SK-N-DZ (cell line): Measurements from ENCODE around the gene PRDM16.

ENCODE experiments used
- DNase-seq: peaks from one replicate; pipeline ENCODE4 v3.0.0-alpha.2; 2015; ENCODE audit warnings: low spot score

The PRDM16 gene

DNA sequence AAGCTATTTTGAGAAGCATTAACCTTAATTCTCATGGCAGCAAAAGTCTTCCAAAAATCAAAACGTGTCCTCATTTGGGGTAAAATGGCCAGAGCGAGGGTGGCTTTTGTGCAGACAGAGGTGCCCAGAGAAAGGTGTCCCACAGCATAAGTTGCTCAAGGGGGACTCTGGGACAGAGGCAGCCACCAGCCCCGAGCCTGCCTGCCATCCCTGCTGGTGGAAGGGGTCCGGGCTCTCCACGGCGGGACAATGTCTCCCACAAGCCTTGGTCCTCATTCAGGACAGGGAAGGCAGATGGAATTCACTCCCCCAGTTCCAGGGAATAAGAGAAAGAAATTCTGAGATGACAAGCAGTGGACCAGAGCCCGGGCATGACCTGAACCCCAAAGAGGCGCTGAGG, 372.9 kb downstream of the PRDM16 start:
- no peak for DNase-seq

DNA sequence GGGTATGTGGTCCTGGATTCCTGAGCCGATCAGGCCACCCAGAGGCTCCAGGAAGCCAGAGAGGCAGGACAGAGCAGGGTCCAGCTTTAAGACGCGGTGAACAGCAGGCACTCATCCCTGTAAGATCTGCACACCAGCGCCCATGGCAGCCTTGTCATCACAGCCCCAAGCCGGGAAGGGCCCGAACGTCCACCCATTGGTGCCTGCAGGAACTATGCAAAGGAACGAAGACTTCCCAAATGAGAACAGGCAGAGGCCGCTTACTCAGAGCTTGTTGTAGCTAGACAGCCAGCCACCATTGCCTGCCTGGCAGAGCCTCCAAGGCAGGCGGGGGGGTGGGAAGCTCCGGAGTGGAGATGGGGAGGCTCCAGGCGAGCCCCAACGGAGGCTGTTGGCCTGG, 373.3 kb downstream of the PRDM16 start:
- no peak for DNase-seq

DNA sequence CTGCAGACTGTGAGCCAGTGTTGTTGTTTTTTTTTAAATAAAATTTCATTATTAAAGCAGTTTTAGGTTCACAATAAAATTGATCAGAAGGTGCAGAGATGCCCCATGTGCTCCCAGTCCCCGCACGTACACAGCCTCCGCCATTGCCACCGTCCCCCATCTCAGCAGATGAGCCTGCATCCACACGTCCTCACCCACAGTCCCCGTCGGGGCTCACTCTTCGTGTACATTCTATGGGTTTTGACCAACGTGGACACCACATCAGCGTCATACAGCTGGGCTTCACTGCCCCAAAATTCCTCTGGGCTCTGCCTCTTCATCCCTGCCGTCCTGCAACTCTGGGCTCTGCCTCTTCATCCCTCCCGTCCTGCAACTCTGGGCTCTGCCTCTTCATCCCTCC, 373.9 kb downstream of the PRDM16 start:
- DNase-seq, result no peak

DNA sequence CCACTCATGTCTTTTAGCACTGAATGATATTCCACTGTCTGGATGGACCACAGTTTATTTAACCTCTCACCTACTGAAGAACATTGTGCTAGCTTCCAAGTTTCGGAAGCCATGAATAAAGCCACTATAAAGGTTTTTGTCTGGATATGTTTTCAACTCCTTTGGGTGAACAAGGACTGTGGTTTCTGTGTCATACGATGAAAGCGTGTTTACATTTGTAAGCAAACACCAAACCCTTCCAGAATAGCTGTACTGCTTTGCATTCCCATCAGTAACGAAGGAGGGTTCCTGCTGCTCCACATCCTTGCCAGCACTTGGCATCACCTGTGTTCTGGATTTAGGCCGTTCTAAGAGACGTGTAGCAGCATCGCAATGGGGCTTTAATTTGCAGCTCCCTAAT, 374.8 kb downstream of the PRDM16 start:
- no peak for DNase-seq

DNA sequence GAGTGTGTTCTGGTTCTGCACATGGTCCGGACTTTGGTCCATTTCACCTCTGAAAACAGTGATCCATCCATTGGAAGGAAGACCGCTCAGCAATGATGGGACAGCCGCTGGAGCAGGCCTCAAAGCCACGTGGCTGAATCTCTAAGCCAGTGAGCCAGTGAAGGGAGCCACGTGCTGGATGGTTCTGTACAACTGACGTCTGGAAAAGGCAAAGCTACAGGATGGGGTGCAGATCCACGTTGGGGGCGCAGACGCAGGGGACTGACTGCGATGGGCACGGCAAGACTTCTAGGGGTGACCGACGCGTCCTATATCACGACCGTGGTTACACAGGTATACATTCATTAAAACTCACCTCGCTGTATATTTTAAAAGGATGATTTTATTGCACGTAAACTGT, 375.3 kb downstream of the PRDM16 start:
- no peak for DNase-seq

DNA sequence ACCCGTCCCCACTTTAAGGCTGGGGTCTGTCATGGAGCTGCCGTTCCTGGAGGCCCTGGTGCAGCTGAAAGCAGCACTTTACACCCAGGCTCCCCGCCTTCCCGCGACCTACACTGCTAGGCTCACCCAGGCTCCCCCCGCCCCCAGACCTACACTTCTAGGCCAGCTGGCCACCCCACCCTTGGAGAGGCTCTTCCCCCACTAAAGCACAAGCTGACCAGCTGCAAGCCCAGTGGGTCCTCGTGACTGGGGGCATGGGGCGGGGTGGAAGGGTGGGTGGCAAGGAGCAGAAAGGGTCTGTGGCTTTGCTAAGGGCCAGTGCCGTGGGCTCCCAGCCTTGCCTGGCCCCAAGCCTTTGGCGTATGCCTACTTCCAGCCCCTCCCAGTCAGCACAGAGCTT, 375.7 kb downstream of the PRDM16 start:
- DNase-seq, result no peak

DNA sequence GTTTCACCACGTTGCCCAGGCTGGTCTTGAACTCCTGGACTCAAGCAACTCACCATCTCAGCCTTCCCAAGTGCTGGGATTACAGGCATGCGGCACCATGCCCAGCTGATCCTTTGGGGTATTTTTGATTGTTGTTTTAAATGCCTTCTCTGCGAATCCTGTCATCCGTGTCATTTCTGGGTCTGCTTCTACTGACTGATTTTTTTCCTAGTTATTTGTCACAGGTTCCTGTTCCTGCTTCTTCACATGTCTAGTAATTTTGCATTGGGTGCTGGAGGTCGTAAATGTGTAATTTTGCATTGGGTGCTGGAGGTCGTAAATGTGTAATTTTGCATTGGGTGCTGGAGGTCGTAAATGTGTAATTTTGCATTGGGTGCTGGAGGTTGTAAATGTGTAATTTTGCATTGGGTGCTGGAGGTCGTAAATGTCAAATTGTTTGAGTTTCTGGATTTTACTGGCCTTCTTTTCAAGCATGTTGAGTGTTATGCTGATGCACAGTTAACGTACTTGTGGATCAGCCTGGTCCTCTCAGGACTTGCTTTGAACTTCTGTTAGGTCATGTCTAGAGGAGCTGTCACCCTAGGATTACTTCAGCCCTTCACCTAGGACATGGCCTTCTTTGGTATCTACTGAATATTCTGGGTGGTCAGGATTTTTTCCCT, 381.3 kb downstream of the PRDM16 start:
- DNase-seq, result no peak

DNA sequence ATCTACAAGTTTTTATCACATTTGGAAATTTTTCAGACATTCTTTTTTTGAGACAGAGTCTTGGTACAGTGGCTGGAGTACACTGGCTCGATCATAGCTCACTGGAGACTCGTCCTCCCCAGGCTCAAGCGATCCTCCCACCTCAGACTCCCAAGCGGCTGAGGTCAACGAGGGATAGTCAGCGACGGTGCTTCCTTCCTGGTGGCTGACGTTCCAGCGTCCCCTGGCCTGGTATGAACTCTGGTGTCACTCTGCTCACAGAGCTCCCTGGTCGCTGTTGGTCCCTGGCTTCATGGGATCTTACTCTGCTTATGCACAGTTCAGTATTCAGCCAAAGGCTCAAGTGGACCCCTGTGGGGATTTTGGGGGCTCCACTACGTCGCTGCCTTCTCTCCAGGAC, 382.0 kb downstream of the PRDM16 start:
- no peak for DNase-seq

DNA sequence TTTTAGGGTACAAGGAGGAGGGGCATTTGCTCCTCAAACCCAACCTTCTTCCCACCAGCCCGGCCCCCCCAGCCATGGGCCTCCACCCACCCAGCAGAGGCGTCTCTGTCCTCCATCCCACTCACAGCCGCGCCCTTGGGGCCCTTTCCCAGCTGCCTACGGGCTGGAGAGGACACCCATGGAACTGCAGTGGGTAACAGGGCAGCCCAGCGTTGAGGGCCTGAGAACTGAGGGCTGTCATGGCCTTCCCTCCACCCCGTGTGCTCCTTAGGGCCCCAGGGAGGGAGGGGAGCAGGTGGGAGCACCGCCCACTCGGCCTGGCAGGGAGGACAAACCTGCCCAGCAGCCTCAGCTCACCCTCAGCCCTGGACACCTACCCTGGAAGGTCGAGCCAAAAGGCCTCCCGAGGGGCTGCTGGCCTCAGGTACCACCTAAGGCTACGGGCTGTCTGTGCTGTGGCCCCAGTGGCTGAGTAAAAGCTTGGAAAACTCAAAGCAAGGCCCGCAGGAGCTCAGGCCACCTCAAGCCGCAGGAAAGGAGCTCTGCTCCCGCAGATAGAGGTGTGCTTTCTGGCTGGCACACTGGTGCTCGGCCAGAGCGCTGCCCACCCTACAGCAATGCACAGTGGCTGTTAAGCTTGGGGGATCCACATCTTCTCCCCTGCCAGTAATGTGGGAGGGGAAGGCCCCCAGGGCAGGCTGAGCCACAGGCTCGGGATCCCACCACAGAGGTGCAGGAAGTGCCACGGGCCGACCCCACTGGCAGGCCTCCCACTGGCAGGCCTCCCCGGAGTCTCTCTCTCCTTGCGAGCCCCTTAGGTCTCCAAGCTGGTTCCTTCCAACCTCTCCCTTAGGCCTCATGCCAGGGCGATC, 383.2 kb downstream of the PRDM16 start:
- no peak for DNase-seq

DNA sequence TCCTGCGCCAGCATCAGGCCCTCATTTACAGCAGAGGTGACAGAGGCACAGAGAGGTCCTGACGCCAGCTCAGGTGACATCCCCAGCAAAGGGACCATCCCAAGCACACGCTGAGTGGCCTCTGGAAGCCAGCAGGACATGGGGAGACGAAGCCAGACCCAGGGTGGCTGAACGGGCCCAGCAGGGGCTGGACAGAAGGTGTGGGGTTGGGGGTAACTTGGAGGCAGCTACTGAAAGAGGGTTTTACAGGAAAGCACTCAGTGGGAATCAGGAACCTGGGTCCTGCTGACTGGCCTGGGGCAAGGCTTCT, 383.8 kb downstream of the PRDM16 start:
- no peak for DNase-seq

DNA sequence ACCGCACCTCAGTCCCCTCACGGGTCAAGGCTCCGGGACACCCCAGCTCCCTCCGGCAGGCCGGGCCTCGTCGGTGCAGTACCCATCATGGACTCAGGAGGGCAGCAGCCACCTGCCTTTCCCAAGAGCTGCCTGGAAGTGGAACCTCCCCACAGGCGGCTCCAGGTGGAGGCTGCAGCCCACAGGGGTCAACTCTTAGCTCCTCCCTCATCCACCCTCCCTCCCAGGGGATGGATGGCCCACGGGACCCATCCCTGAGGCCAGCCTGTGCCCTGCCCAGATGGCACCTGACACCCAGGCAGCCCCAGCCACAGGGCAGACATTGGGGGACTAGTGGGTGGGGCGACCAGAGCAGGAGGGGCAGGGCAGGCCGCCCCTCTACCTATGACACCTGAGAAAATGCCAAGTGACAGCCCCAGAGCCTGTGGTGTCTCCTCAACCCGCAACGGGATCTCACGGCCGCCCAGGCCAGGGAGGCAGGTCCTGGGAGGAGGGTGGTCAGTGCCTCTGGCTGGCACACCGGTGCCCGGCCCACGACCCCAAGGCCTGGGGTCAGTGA, 384.3 kb downstream of the PRDM16 start:
- peak; percentile 31 for DNase-seq

DNA sequence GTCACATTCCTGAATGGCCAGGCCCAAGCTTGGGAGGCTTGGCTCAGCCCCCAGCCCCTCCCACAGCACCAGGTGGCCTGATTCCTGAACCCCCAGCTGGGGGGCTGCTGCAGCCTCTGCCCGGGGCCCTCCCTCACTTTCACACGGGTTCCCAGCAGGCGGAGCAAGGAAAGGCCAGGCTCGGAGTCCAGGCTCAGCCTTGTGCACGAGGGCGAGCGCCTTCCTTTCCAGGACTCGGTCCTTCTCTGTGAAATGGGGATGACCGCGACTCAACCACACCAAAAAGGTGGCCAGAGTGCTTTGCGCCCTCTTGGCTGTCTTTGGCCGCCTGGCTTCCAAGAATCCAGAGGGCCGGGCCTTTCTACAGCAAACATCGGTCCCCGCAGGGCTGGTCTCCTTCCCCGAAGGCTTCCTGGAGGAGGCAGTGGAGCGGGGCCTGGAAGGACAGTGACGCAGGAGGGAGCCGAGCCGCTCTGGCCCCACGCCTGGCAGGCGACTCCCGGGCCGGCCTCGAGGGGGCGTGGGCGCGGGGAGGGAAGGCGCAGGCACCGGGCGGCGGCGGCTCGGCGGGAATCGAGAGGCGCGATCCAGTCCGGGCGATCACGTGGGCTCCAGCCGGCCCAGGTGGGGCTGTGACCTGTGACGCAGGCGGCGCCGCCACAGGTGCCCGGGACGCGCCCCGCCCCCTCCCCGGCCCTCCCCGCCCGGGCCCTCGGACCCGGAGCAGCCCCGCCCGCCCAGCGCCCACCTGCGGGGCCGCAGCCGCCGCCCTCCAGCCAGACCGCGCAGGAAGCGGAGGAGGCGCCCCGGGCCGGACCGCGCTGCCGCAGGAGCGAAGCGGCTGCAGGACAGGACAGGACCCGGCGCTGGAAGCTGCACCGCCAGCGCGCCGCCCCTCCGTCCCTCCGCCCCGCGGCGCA, 385.1 kb downstream of the PRDM16 start, which contains the start of gene ARHGEF16:
ARHGEF16 (plus strand) TSS at position 775 of the 920 bp plus-strand sequence. CDS start 8,420 bp downstream, outside the sequence.
- DNase-seq, result no peak

DNA sequence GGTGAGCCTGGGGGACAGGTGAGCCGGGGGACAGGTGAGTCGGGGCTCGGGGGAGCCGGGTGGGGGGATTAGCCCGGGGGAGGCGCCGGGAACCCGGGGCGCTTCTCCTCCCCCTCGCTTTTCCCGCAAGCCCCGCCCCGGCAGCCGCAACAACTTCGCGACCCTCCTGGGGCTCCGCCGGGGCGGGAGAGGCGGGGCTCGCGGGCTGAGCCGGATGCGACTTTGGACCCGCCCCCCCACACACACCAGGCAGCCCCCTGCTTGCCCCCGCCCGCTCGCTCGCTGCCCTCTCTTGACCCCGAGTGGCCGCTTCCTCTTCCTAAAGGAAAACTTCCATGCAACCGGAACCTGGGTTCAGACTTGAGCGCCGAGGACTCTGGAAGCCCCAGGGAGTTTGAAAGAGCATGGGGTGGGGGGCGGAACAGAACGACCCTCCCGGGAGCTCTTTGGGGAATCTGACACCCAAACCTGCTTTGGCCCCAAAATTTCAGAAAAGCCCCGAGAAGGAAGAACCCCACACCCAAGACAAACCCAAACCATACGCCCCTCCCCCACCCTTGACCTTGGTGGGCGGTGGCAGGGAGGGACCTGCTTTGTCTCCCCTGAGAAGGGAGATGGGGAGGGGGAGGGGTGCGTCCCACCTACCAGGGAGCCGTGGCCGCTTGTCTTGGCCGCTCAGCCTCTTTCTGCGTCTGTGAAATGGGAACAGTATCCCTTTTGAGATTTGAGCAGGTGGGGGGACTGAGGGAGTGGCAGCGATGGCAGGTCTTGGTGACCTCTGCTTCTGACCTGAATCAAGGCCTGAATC, 386.0 kb downstream of the PRDM16 start:
- no peak for DNase-seq

DNA sequence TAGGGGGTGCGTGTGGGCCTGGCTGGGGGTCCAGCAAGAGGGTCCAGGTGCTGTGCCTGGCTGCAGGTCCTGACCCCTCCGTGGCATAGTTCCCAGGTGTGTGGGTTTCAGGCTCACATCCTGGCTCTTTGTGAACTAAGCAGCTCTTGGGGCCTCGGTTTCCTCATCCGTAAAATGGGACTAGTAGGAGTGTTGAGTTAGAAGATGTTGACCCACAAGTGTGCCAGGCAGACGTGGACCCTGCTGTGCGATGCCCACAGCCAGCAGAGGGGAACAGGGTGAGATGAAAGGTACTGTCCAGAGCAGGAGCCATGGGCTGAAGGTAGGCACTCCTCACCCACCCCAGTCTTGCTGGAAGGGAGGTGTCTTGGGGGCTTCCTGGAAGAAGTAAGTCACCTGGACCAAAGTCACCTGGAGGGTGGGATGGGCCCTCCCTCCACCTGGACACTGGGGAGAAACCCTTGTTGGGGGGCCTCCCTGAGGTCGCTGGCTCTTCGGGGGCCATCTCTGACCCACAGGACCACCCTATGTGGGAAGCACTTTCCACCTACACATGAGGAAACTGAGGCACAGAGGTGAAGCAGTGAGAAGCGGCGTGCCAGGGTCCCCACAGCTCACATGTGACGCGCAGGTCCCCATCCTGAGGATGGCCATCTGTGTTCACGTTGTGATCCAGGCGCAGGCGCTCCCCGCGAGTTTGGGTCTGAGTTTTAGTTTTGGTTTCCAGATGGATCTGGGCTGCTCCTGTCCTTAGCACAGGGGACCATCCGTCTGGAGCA, 386.9 kb downstream of the PRDM16 start:
- DNase-seq, result no peak

DNA sequence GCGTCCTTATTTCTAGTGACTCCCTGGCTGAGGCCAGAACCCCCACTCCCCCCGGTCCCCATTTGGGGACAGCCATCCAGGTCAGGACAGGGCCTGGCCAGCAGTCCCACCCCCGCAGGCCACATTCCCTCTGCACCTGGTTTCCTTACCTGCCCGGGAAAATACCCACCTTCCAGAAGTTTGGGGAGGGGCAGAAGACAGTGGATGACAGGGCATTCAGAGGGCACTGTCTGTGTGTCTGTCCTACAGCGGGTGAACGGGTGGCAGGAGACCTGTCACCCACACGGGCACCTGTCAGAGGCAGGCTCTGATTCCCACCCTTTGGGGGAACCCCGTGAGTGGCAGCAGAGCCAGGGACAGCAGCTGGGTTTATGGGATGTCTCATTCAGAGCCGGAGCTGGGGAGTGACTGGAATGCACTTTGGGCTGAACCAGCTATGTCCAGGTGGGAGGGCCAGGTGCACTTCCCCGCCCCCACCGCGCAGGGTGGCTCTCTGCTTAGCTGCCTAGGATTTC, 387.5 kb downstream of the PRDM16 start:
- DNase-seq, result no peak

DNA sequence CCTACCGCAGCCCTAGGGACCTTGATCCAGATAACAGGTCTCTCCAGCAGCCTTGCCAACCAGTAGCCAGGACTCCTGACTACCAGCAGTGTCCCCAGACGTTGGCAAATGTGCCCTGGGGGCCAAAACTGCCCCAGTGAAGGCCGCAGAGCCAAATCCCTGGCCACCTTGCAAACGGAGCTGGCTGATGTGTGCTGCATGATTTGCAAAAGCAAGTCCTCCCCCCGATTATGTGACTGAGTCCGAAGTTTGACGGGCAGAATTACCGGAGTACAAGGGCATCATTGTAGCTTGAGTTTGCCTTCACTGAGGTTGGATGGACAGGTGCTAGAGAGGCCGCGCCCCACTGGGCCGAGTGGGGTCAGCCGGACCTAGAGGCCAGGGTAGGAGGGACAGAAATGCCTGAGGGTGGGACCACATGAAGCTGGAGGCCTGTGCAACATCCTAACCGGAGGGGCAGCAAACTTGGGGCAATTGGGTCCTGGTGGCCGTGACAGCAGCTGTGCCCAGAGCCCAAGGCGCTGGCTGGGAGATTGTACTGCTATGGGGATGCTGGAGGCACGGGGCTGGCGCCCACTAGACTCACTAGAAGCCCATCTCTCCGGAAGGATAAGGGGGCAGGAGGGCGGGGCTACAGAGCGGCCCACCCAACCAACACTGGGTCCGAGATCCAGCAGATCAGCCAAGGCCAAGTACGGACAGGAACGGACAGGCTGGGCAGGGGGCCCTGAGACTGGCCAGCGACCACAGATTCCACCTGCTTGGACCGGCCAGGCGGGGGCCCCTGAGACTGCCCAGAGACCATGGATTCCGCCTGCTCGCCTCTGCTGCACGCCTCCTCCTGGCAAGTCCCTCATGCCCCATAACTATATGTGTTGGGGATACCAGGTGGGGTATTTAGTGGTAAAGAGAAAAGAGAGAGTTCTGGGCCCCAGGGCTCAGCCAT, 388.2 kb downstream of the PRDM16 start:
- no peak for DNase-seq

DNA sequence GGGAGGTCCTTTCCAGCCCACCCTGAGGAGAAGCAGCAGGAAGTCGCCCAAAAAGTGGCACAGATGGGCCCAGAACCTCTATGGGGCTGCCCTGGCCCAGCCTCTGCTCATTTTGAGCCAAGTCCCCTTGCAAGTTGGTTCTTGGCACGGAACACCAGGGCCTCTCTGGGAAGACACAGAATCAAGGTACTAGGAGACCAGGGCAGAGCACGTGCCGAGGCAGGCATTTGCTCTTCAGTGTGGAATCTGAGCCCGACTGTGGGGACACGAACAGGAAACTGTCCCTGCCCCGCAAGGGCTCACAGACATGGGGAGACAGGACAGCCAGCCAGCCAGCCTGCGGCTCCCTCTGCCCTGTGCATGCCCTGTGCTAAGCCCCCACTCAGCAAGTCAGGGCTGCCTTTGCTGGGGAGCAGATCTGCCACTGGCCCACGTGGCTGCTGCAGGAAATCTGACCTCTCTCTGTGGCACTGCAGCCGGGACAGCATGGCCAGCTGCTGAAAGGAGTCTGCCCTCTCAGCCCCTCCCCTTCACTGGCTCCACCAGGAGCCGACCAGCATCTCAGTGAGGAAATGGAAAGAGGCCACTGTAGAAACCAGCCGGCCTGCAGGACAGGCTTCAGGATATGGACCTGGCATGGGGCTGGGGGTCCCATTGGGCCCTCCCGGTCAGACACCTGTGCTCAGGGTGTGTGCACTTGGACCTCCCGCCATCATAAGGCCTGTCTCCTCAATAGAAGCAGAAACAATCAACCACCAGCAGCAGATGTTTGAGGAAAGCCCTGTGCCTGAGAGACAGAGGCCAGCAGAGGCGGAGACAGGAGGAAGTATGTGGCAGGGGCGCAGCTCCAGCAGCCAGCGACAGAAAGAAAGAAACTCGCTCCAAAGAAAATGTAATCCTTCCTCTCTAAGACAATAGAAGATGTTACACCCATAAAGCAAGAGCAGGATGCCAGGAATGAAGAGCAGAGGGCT, 389.2 kb downstream of the PRDM16 start:
- no peak for DNase-seq
